HCT116 (cell line): ENCODE data around the gene SGK2.

Source experiments
- ATF3 ChIP-seq: IDR thresholded peaks from 2 replicates; pipeline ENCODE4 v1.6.1; 2012
- CBX3 ChIP-seq: IDR thresholded peaks from 2 replicates; pipeline ENCODE4 v1.6.1; 2012; ENCODE audit warnings: low read depth
- CTCF ChIP-seq, 3 experiments: fragments of 200-600 bp in 1 of 3; sonication (generic) in 1 of 3; IDR thresholded peaks in 2 of 3; conservative IDR thresholded peaks in 1 of 3; 2 replicates each; pipeline ENCODE4 v1.5.1; 2012 to 2017; ENCODE audit warnings: low read depth in 2 of 3, low read length in 2 of 3, antibody characterized with exemption in 1 of 3, borderline replicate concordance in 1 of 3, control low read depth in 1 of 3, mild to moderate bottlenecking in 1 of 3, mixed read lengths in 1 of 3, mixed run types in 1 of 3, moderate library complexity in 1 of 3; ENCODE audit not compliant: insufficient read depth in 1 of 3
- EGR1 ChIP-seq: IDR thresholded peaks from 2 replicates; pipeline ENCODE4 v1.6.1; 2012; ENCODE audit warnings: low read depth
- EZH2 ChIP-seq: fragments of 200-600 bp; sonication (generic); IDR thresholded peaks from 2 replicates; pipeline ENCODE4 v1.6.1; 2017; ENCODE audit warnings: antibody characterized with exemption, mixed run types
- EZH2phosphoT487 ChIP-seq: fragments of 200-600 bp; IDR thresholded peaks from 2 replicates; pipeline ENCODE4 v1.6.1; 2018; ENCODE audit warnings: antibody characterized with exemption, borderline replicate concordance
- MAX ChIP-seq: IDR thresholded peaks from 2 replicates; pipeline ENCODE4 v1.6.1; 2012
- POLR2A ChIP-seq: IDR thresholded peaks from 2 replicates; pipeline ENCODE4 v1.7.0; 2011; ENCODE audit warnings: borderline replicate concordance; ENCODE audit not compliant: insufficient read depth, insufficient read length; ENCODE audit errors: extremely low read depth
- REST ChIP-seq: IDR thresholded peaks from 2 replicates; pipeline ENCODE4 v1.6.1; 2012; ENCODE audit warnings: low read depth
- YY1 ChIP-seq: IDR thresholded peaks from 2 replicates; pipeline ENCODE4 v1.6.1; 2011; ENCODE audit warnings: low read length, low read depth, moderate library complexity, mild to moderate bottlenecking; ENCODE audit not compliant: insufficient replicate concordance; ENCODE audit errors: extremely low read depth
- ZNF274 ChIP-seq: fragments of 200-500 bp; sonication (Bioruptor generic); IDR thresholded peaks from 2 replicates; pipeline ENCODE4 v1.6.1; 2014; ENCODE audit warnings: mild to moderate bottlenecking, low read depth, low read length, inconsistent platforms

DNA sequence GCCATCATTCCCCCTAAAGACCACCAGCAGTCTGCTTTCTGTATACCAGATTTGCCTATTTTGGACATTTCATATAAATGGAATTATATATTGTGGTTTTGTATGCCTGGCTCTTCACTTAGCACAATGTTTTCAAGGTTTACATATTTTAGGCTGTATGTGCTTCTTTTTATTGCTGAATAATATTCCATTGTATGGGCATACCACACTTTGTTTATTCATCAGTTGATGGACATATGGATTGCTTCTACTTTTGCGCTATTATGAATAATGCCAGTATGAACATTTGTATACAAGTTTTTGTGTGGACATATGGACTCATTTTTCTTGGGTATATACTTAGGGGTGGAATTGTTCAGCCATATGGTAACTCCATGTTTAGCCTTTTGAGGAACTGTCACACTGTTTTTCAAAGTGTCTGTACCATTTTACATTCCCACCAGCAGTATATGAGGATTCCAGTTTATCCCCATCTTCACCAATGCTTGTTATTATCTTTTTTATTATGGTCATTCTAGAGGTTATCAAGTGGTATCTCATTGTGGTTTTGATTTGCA, 38.7 kb upstream of the SGK2 start:
- TF ChIP-seq POLR2A (no peak), ATF3 (no peak), ZNF274 (no peak), CTCF (IDR thresholded peaks at IDR 0.05 in 2 of 3, conservative IDR thresholded peaks at IDR 0.05 in 1 of 3; ENCODE audit: borderline replicate concordance in 1 of 3, insufficient read depth in 1 of 3, low read depth in 2 of 3, low read length in 2 of 3) (no peak), REST (no peak), CBX3 (no peak), MAX (no peak), EZH2 (no peak), EGR1 (no peak), YY1 (no peak), EZH2phosphoT487 (no peak)
